H9 (cell line): ENCODE data around the gene FAM89B. TPM values are rescaled to one million over a fixed set of nuclear protein-coding genes. Genes with fewer than 3 reads are reported as not detected.
A peak's percentile ranks its signal among the peaks of the same experiment; 100 is the strongest.

Source experiments
- DNase-seq: peaks from one replicate; pipeline ENCODE4 v3.0.0-alpha.2; 2017
- H2AFZ ChIP-seq: one replicate; pipeline ENCODE4 v1.6.1; 2013; ENCODE audit warnings: mild to moderate bottlenecking, low read length, control low read depth, moderate library complexity
- H2AK5ac ChIP-seq: 2 replicates; pipeline ENCODE4 v1.6.1; 2013; ENCODE audit warnings: low read length, control low read depth, mixed read lengths; ENCODE audit not compliant: insufficient read length
- H2BK120ac ChIP-seq: one replicate; pipeline ENCODE4 v1.6.1; 2013; ENCODE audit warnings: low read depth, mild to moderate bottlenecking, low read length, control low read depth, inconsistent platforms; ENCODE audit not compliant: poor library complexity, severe bottlenecking
- H2BK12ac ChIP-seq: 2 replicates; pipeline ENCODE4 v1.6.1; 2013; ENCODE audit warnings: low read length, control low read depth, mixed read lengths, low read depth; ENCODE audit not compliant: insufficient read length
- H2BK15ac ChIP-seq: 2 replicates; pipeline ENCODE4 v1.6.1; 2013; ENCODE audit warnings: low read depth, low read length, control low read depth
- H2BK20ac ChIP-seq: one replicate; pipeline ENCODE4 v1.6.1; 2013; ENCODE audit warnings: low read depth, mild to moderate bottlenecking, low read length, control low read depth, inconsistent platforms; ENCODE audit not compliant: poor library complexity, severe bottlenecking
- H2BK5ac ChIP-seq: 2 replicates; pipeline ENCODE4 v1.6.1; 2013; ENCODE audit warnings: low read length, control low read depth, mixed read lengths; ENCODE audit not compliant: insufficient read length
- H3K14ac ChIP-seq: 2 replicates; pipeline ENCODE4 v1.6.1; 2013; ENCODE audit warnings: low read length, control low read depth; ENCODE audit not compliant: insufficient read depth
- H3K18ac ChIP-seq: 2 replicates; pipeline ENCODE4 v1.6.1; 2013; ENCODE audit warnings: low read depth, mild to moderate bottlenecking, mixed read lengths, low read length, control low read depth; ENCODE audit not compliant: insufficient read length
- H3K23ac ChIP-seq: 2 replicates; pipeline ENCODE4 v1.6.1; 2013; ENCODE audit warnings: low read length, control low read depth, mixed read lengths, low read depth; ENCODE audit not compliant: insufficient read length
- H3K23me2 ChIP-seq: 2 replicates; pipeline ENCODE4 v1.6.1; 2013; ENCODE audit warnings: low read depth, mild to moderate bottlenecking, mixed read lengths, low read length, control low read depth; ENCODE audit not compliant: insufficient read length, poor library complexity, severe bottlenecking
- H3K27ac ChIP-seq: 2 replicates; pipeline ENCODE4 v1.5.1; 2013; ENCODE audit warnings: low read length, control low read depth, mixed read lengths, low read depth; ENCODE audit not compliant: insufficient read length
- H3K27me3 ChIP-seq: 2 replicates; pipeline ENCODE4 v1.6.1; 2013; ENCODE audit warnings: low read length, control low read depth, inconsistent platforms; ENCODE audit not compliant: insufficient read depth
- H3K4ac ChIP-seq: 2 replicates; pipeline ENCODE4 v1.6.1; 2013; ENCODE audit warnings: low read depth, mild to moderate bottlenecking, control low read depth, inconsistent platforms, low read length, moderate library complexity
- H3K4me1 ChIP-seq: 2 replicates; pipeline ENCODE4 v1.6.1; 2013; ENCODE audit warnings: low read length, control low read depth, inconsistent platforms; ENCODE audit not compliant: insufficient read depth
- H3K4me2 ChIP-seq: 2 replicates; pipeline ENCODE4 v1.6.1; 2013; ENCODE audit warnings: low read length, control low read depth, mixed read lengths; ENCODE audit not compliant: insufficient read length, insufficient read depth
- H3K56ac ChIP-seq: 2 replicates; pipeline ENCODE4 v1.6.1; 2013; ENCODE audit warnings: low read depth, mild to moderate bottlenecking, mixed read lengths, low read length, control low read depth; ENCODE audit not compliant: insufficient read length
- H3K79me1 ChIP-seq: 2 replicates; pipeline ENCODE4 v1.6.1; 2013; ENCODE audit warnings: low read depth, mild to moderate bottlenecking, moderate library complexity, low read length, control low read depth, inconsistent platforms; ENCODE audit not compliant: insufficient read depth, poor library complexity, severe bottlenecking
- H3K79me2 ChIP-seq: 2 replicates; pipeline ENCODE4 v1.6.1; 2013; ENCODE audit warnings: low read length, control low read depth, inconsistent platforms; ENCODE audit not compliant: insufficient read depth
- H3K9ac ChIP-seq: 2 replicates; pipeline ENCODE4 v1.6.1; 2013; ENCODE audit warnings: low read length, control low read depth, mixed read lengths; ENCODE audit not compliant: insufficient read length; ENCODE audit errors: extremely low read depth
- H3K9me3 ChIP-seq: one replicate; pipeline ENCODE4 v1.6.1; 2013; ENCODE audit warnings: low read depth, low read length, inconsistent platforms; ENCODE audit not compliant: control insufficient read depth
- H3T11ph ChIP-seq: one replicate; pipeline ENCODE4 v1.6.1; 2013; ENCODE audit warnings: mild to moderate bottlenecking, low read length, control low read depth, inconsistent platforms
- H4K20me1 ChIP-seq: one replicate; pipeline ENCODE4 v1.6.1; 2013; ENCODE audit not compliant: control insufficient read depth, insufficient read length, insufficient read depth
- H4K5ac ChIP-seq: 2 replicates; pipeline ENCODE4 v1.6.1; 2013; ENCODE audit warnings: low read depth, mild to moderate bottlenecking, mixed read lengths, low read length, control low read depth; ENCODE audit not compliant: insufficient read length
- H4K8ac ChIP-seq: replicated peaks from 2 replicates; pipeline ENCODE4 v1.6.1; 2013; ENCODE audit warnings: low read length, control low read depth, mixed read lengths, low read depth; ENCODE audit not compliant: insufficient read length
- H4K91ac ChIP-seq: 2 replicates; pipeline ENCODE4 v1.6.1; 2013; ENCODE audit warnings: low read depth, mild to moderate bottlenecking, moderate library complexity, mixed read lengths, low read length, control low read depth; ENCODE audit not compliant: insufficient read length
- H3K27ac Mint-ChIP-seq, 3 experiments: 2 replicates in 2 of 3; 3 replicates in 1 of 3; pipeline ENCODE4 v1.8.0; 2020 to 2021; ENCODE audit warnings: mixed read lengths in 3 of 3, mild to moderate bottlenecking in 1 of 3, moderate library complexity in 1 of 3
- H3K27me3 Mint-ChIP-seq: 2 replicates; pipeline ENCODE4 v1.8.0; 2021; ENCODE audit warnings: low read depth, mild to moderate bottlenecking, moderate library complexity, mixed read lengths
- H3K36me3 Mint-ChIP-seq, 3 experiments: 2 replicates in 2 of 3; 3 replicates in 1 of 3; pipeline ENCODE4 v1.8.0; 2020 to 2021; ENCODE audit warnings: low read depth in 3 of 3, mixed read lengths in 3 of 3; ENCODE audit not compliant: insufficient read depth in 1 of 3
- H3K4me1 Mint-ChIP-seq, 2 experiments: 2 replicates each; pipeline ENCODE4 v1.8.0; 2020; ENCODE audit warnings: mixed read lengths in 2 of 2
- H3K4me3 Mint-ChIP-seq, 2 experiments: 2 replicates in 1 of 2; 3 replicates in 1 of 2; pipeline ENCODE4 v1.8.0; 2020 to 2021; ENCODE audit warnings: mild to moderate bottlenecking in 2 of 2, mixed read lengths in 2 of 2, moderate library complexity in 1 of 2
- H3K9me3 Mint-ChIP-seq, 2 experiments: 2 replicates in 1 of 2; 3 replicates in 1 of 2; pipeline ENCODE4 v1.8.0; 2020; ENCODE audit warnings: mild to moderate bottlenecking in 2 of 2, mixed read lengths in 2 of 2, moderate library complexity in 1 of 2
- WGBS: extraction: QIAGEN DNeasy Blood & Tissue Kit; methylation state at CpG from one replicate; pipeline ENCODE4 v1.1.7; 2013; ENCODE audit warnings: missing lambda C conversion rate, low lambda C conversion rate, mixed read lengths; ENCODE audit not compliant: insufficient read length; ENCODE audit errors: extremely low coverage; 5-methylcytosine and 5-hydroxymethylcytosine counted together
- total RNA-seq: library from RNA; stranded (reverse); gene quantifications from 2 replicates; pipeline ENCODE4 v1.2.1, GENCODE V29; 2021
- TF ChIP-seq, protein P1 (sequence below): fragments of 200-600 bp; sonication (generic); conservative IDR thresholded peaks from 3 replicates; pipeline ENCODE4 v1.8.0; 2021; ENCODE audit warnings: antibody characterized with exemption, mild to moderate bottlenecking

The FAM89B gene
- total RNA-seq, 1 experiment from 2014 or later = 21.7 TPM

DNA sequence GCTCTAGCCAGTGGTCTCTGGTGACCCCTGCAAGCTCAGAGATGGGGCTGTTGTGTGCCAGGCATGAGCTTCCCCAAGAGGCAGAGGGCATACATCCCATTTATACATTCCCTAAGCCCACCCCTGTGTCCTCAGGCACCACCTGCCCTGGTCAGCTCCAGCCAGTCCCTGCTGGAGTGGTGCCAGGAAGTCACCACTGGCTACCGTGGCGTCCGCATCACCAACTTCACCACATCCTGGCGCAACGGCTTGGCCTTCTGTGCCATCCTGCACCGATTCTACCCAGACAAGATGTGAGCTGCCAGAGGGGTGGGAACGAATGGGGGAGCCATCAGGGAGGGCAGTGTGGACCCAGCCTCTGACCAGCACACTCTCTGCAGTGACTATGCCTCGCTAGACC is 11.8 kb downstream of the FAM89B start:
- Histone ChIP-seq H3K79me2 (no peaks in the 10 kb centered on the region), H3K23ac (no peak overlapping the region), H4K5ac (no peak overlapping the region), H2BK5ac (no peak overlapping the region), H3K56ac (no peak overlapping the region), H3K27ac (no peak overlapping the region), H2AFZ (no peak overlapping the region), H3K4me1 (no peaks in the 10 kb centered on the region), H3K4ac (no peak overlapping the region), H3K18ac (no peak overlapping the region), H2AK5ac (no peak overlapping the region), H4K91ac (no peak overlapping the region), H3K14ac (no peak overlapping the region), H4K8ac (no peak overlapping the region), H4K20me1 (no peaks in the 10 kb centered on the region), H2BK20ac (no peak overlapping the region), H2BK12ac (no peak overlapping the region), H2BK15ac (no peak overlapping the region), H3K4me2 (no peak overlapping the region), H3T11ph (no peak overlapping the region), H3K23me2 (no peaks in the 10 kb centered on the region), H3K9me3 (no peaks in the 10 kb centered on the region), H3K27me3 (no peaks in the 10 kb centered on the region; the same call in 1 of the 2 replicates), H3K79me1 (no peaks in the 10 kb centered on the region), H3K9ac (no peak overlapping the region), H2BK120ac (no peak overlapping the region)
- WGBS = no CpG with 5 or more reads among the region's 8 CpGs
- peaks cover 0 to 24% of the 10 kb centered on the region in 2 experiments; a peak in 2 of 4 replicates for H3K4me1 Mint-ChIP-seq
- no peak for DNase-seq
- TF ChIP-seq, protein P1, sequence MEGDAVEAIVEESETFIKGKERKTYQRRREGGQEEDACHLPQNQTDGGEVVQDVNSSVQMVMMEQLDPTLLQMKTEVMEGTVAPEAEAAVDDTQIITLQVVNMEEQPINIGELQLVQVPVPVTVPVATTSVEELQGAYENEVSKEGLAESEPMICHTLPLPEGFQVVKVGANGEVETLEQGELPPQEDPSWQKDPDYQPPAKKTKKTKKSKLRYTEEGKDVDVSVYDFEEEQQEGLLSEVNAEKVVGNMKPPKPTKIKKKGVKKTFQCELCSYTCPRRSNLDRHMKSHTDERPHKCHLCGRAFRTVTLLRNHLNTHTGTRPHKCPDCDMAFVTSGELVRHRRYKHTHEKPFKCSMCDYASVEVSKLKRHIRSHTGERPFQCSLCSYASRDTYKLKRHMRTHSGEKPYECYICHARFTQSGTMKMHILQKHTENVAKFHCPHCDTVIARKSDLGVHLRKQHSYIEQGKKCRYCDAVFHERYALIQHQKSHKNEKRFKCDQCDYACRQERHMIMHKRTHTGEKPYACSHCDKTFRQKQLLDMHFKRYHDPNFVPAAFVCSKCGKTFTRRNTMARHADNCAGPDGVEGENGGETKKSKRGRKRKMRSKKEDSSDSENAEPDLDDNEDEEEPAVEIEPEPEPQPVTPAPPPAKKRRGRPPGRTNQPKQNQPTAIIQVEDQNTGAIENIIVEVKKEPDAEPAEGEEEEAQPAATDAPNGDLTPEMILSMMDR = no peak
- peaks cover 5% of the 10 kb centered on the region for H3K27me3 Mint-ChIP-seq
- H3K36me3 Mint-ChIP-seq = no peaks in the 10 kb centered on the region
- H3K9me3 Mint-ChIP-seq = no peaks in the 10 kb centered on the region
- H3K27ac Mint-ChIP-seq = peak overlapping the region in 1 of 3 experiments; percentile 25; a peak in 1 of 7 replicates
- no peak overlapping the region for H3K4me3 Mint-ChIP-seq
